ENCODE measurements around the gene TMEM121B. TPM values are rescaled to one million over a fixed set of nuclear protein-coding genes. Genes with fewer than 3 reads are reported as not detected.
A peak's percentile ranks its signal among the peaks of the same experiment; 100 is the strongest.
"Not testable (repeated sequence)": the region's sequence is repeated elsewhere in the genome, so short reads cannot be mapped to it uniquely, and the experiment has no call there.

TMEM121B gene
- not detected for total RNA-seq

- no peak for DNase-seq
These were observed at the start of gene TMEM121B for GRCh38 chr22:17121233-17122195. Gene TMEM121B, minus strand, starts transcription at chr22:17121360. Its CDS starts 233 bp downstream, at chr22:17121127.

- DNase-seq = no peak
These were observed 46.3 kb upstream of the TMEM121B start for GRCh38 chr22:17167486-17167885.

- DNase-seq = no peak
These were observed 43.3 kb upstream of the TMEM121B start for GRCh38 chr22:17164392-17165024.

GRCh38 chr22:17162731-17163130, 41.6 kb upstream of the TMEM121B start:
- no peak for DNase-seq

- no peak for DNase-seq
These were observed 40.8 kb upstream of the TMEM121B start for GRCh38 chr22:17161991-17162390.

- DNase-seq = peak; percentile 9
These were observed 38.4 kb upstream of the TMEM121B start for GRCh38 chr22:17159504-17159951.

- DNase-seq = peak; percentile 91
These were observed 37.7 kb upstream of the TMEM121B start, which contains the start of gene HDHD5 for GRCh38 chr22:17158568-17159503. Gene HDHD5, minus strand, starts transcription at chr22:17159277. Its CDS starts 26 bp downstream, at chr22:17159251.

- DNase-seq = no peak
These were observed 37.0 kb upstream of the TMEM121B start for GRCh38 chr22:17158176-17158567.

- DNase-seq = no peak
These were observed 36.6 kb upstream of the TMEM121B start for GRCh38 chr22:17157714-17158113.

GRCh38 chr22:17155941-17156340, 34.8 kb upstream of the TMEM121B start:
- DNase-seq = no peak

GRCh38 chr22:17152971-17153370, 31.8 kb upstream of the TMEM121B start:
- DNase-seq = no peak

GRCh38 chr22:17152340-17152739, 31.2 kb upstream of the TMEM121B start:
- DNase-seq = no peak

- no peak for DNase-seq
These were observed 28.1 kb upstream of the TMEM121B start for GRCh38 chr22:17149076-17149815.

- DNase-seq = not testable (repeated sequence)
These were observed 26.3 kb upstream of the TMEM121B start for GRCh38 chr22:17147458-17147857.

- no peak for DNase-seq
These were observed 24.0 kb upstream of the TMEM121B start for GRCh38 chr22:17145021-17145680.

GRCh38 chr22:17143826-17144225, 22.7 kb upstream of the TMEM121B start:
- no peak for DNase-seq

- no peak for DNase-seq
These were observed 21.9 kb upstream of the TMEM121B start for GRCh38 chr22:17143101-17143500.

- no peak for DNase-seq
These were observed 19.9 kb upstream of the TMEM121B start for GRCh38 chr22:17140826-17141766.

GRCh38 chr22:17140022-17140421, 18.9 kb upstream of the TMEM121B start:
- DNase-seq = no peak

- DNase-seq = no peak
These were observed 17.4 kb upstream of the TMEM121B start for GRCh38 chr22:17138513-17138912.
